H9 (cell line): ENCODE results near the gene GNB4. TPM values are rescaled to one million over a fixed set of nuclear protein-coding genes. Genes with fewer than 3 reads are reported as not detected.

Source experiments
- DNase-seq: peaks from one replicate; pipeline ENCODE4 v3.0.0-alpha.2; 2017
- H2AFZ ChIP-seq: one replicate; pipeline ENCODE4 v1.6.1; 2013; ENCODE audit warnings: mild to moderate bottlenecking, low read length, control low read depth, moderate library complexity
- H2AK5ac ChIP-seq: 2 replicates; pipeline ENCODE4 v1.6.1; 2013; ENCODE audit warnings: low read length, control low read depth, mixed read lengths; ENCODE audit not compliant: insufficient read length
- H2BK120ac ChIP-seq: one replicate; pipeline ENCODE4 v1.6.1; 2013; ENCODE audit warnings: low read depth, mild to moderate bottlenecking, low read length, control low read depth, inconsistent platforms; ENCODE audit not compliant: poor library complexity, severe bottlenecking
- H2BK12ac ChIP-seq: 2 replicates; pipeline ENCODE4 v1.6.1; 2013; ENCODE audit warnings: low read length, control low read depth, mixed read lengths, low read depth; ENCODE audit not compliant: insufficient read length
- H2BK15ac ChIP-seq: 2 replicates; pipeline ENCODE4 v1.6.1; 2013; ENCODE audit warnings: low read depth, low read length, control low read depth
- H2BK20ac ChIP-seq: one replicate; pipeline ENCODE4 v1.6.1; 2013; ENCODE audit warnings: low read depth, mild to moderate bottlenecking, low read length, control low read depth, inconsistent platforms; ENCODE audit not compliant: poor library complexity, severe bottlenecking
- H2BK5ac ChIP-seq: 2 replicates; pipeline ENCODE4 v1.6.1; 2013; ENCODE audit warnings: low read length, control low read depth, mixed read lengths; ENCODE audit not compliant: insufficient read length
- H3K14ac ChIP-seq: 2 replicates; pipeline ENCODE4 v1.6.1; 2013; ENCODE audit warnings: low read length, control low read depth; ENCODE audit not compliant: insufficient read depth
- H3K18ac ChIP-seq: 2 replicates; pipeline ENCODE4 v1.6.1; 2013; ENCODE audit warnings: low read depth, mild to moderate bottlenecking, mixed read lengths, low read length, control low read depth; ENCODE audit not compliant: insufficient read length
- H3K23ac ChIP-seq: 2 replicates; pipeline ENCODE4 v1.6.1; 2013; ENCODE audit warnings: low read length, control low read depth, mixed read lengths, low read depth; ENCODE audit not compliant: insufficient read length
- H3K23me2 ChIP-seq: 2 replicates; pipeline ENCODE4 v1.6.1; 2013; ENCODE audit warnings: low read depth, mild to moderate bottlenecking, mixed read lengths, low read length, control low read depth; ENCODE audit not compliant: insufficient read length, poor library complexity, severe bottlenecking
- H3K27ac ChIP-seq: 2 replicates; pipeline ENCODE4 v1.5.1; 2013; ENCODE audit warnings: low read length, control low read depth, mixed read lengths, low read depth; ENCODE audit not compliant: insufficient read length
- H3K27me3 ChIP-seq: 2 replicates; pipeline ENCODE4 v1.6.1; 2013; ENCODE audit warnings: low read length, control low read depth, inconsistent platforms; ENCODE audit not compliant: insufficient read depth
- H3K4ac ChIP-seq: 2 replicates; pipeline ENCODE4 v1.6.1; 2013; ENCODE audit warnings: low read depth, mild to moderate bottlenecking, control low read depth, inconsistent platforms, low read length, moderate library complexity
- H3K4me1 ChIP-seq: 2 replicates; pipeline ENCODE4 v1.6.1; 2013; ENCODE audit warnings: low read length, control low read depth, inconsistent platforms; ENCODE audit not compliant: insufficient read depth
- H3K4me2 ChIP-seq: 2 replicates; pipeline ENCODE4 v1.6.1; 2013; ENCODE audit warnings: low read length, control low read depth, mixed read lengths; ENCODE audit not compliant: insufficient read length, insufficient read depth
- H3K56ac ChIP-seq: 2 replicates; pipeline ENCODE4 v1.6.1; 2013; ENCODE audit warnings: low read depth, mild to moderate bottlenecking, mixed read lengths, low read length, control low read depth; ENCODE audit not compliant: insufficient read length
- H3K79me1 ChIP-seq: 2 replicates; pipeline ENCODE4 v1.6.1; 2013; ENCODE audit warnings: low read depth, mild to moderate bottlenecking, moderate library complexity, low read length, control low read depth, inconsistent platforms; ENCODE audit not compliant: insufficient read depth, poor library complexity, severe bottlenecking
- H3K79me2 ChIP-seq: 2 replicates; pipeline ENCODE4 v1.6.1; 2013; ENCODE audit warnings: low read length, control low read depth, inconsistent platforms; ENCODE audit not compliant: insufficient read depth
- H3K9ac ChIP-seq: 2 replicates; pipeline ENCODE4 v1.6.1; 2013; ENCODE audit warnings: low read length, control low read depth, mixed read lengths; ENCODE audit not compliant: insufficient read length; ENCODE audit errors: extremely low read depth
- H3K9me3 ChIP-seq: one replicate; pipeline ENCODE4 v1.6.1; 2013; ENCODE audit warnings: low read depth, low read length, inconsistent platforms; ENCODE audit not compliant: control insufficient read depth
- H3T11ph ChIP-seq: one replicate; pipeline ENCODE4 v1.6.1; 2013; ENCODE audit warnings: mild to moderate bottlenecking, low read length, control low read depth, inconsistent platforms
- H4K20me1 ChIP-seq: one replicate; pipeline ENCODE4 v1.6.1; 2013; ENCODE audit not compliant: control insufficient read depth, insufficient read length, insufficient read depth
- H4K5ac ChIP-seq: 2 replicates; pipeline ENCODE4 v1.6.1; 2013; ENCODE audit warnings: low read depth, mild to moderate bottlenecking, mixed read lengths, low read length, control low read depth; ENCODE audit not compliant: insufficient read length
- H4K8ac ChIP-seq: replicated peaks from 2 replicates; pipeline ENCODE4 v1.6.1; 2013; ENCODE audit warnings: low read length, control low read depth, mixed read lengths, low read depth; ENCODE audit not compliant: insufficient read length
- H4K91ac ChIP-seq: 2 replicates; pipeline ENCODE4 v1.6.1; 2013; ENCODE audit warnings: low read depth, mild to moderate bottlenecking, moderate library complexity, mixed read lengths, low read length, control low read depth; ENCODE audit not compliant: insufficient read length
- H3K27ac Mint-ChIP-seq, 3 experiments: 2 replicates in 2 of 3; 3 replicates in 1 of 3; pipeline ENCODE4 v1.8.0; 2020 to 2021; ENCODE audit warnings: mixed read lengths in 3 of 3, mild to moderate bottlenecking in 1 of 3, moderate library complexity in 1 of 3
- H3K27me3 Mint-ChIP-seq: 2 replicates; pipeline ENCODE4 v1.8.0; 2021; ENCODE audit warnings: low read depth, mild to moderate bottlenecking, moderate library complexity, mixed read lengths
- H3K36me3 Mint-ChIP-seq, 3 experiments: 2 replicates in 2 of 3; 3 replicates in 1 of 3; pipeline ENCODE4 v1.8.0; 2020 to 2021; ENCODE audit warnings: low read depth in 3 of 3, mixed read lengths in 3 of 3; ENCODE audit not compliant: insufficient read depth in 1 of 3
- H3K4me1 Mint-ChIP-seq, 2 experiments: 2 replicates each; pipeline ENCODE4 v1.8.0; 2020; ENCODE audit warnings: mixed read lengths in 2 of 2
- H3K4me3 Mint-ChIP-seq, 2 experiments: 2 replicates in 1 of 2; 3 replicates in 1 of 2; pipeline ENCODE4 v1.8.0; 2020 to 2021; ENCODE audit warnings: mild to moderate bottlenecking in 2 of 2, mixed read lengths in 2 of 2, moderate library complexity in 1 of 2
- H3K9me3 Mint-ChIP-seq, 2 experiments: 2 replicates in 1 of 2; 3 replicates in 1 of 2; pipeline ENCODE4 v1.8.0; 2020; ENCODE audit warnings: mild to moderate bottlenecking in 2 of 2, mixed read lengths in 2 of 2, moderate library complexity in 1 of 2
- WGBS: extraction: QIAGEN DNeasy Blood & Tissue Kit; methylation state at CpG from one replicate; pipeline ENCODE4 v1.1.7; 2013; ENCODE audit warnings: missing lambda C conversion rate, low lambda C conversion rate, mixed read lengths; ENCODE audit not compliant: insufficient read length; ENCODE audit errors: extremely low coverage; 5-methylcytosine and 5-hydroxymethylcytosine counted together
- total RNA-seq: library from RNA; stranded (reverse); gene quantifications from 2 replicates; pipeline ENCODE4 v1.2.1, GENCODE V29; 2021
- TF ChIP-seq, protein P1 (sequence below): fragments of 200-600 bp; sonication (generic); conservative IDR thresholded peaks from 3 replicates; pipeline ENCODE4 v1.8.0; 2021; ENCODE audit warnings: antibody characterized with exemption, mild to moderate bottlenecking

Gene GNB4
- total RNA-seq, 1 experiment from 2014 or later: 25.0 TPM

- H3K27ac ChIP-seq: no peak overlapping the region
- H4K91ac ChIP-seq: no peak overlapping the region
- TF ChIP-seq, protein P1, sequence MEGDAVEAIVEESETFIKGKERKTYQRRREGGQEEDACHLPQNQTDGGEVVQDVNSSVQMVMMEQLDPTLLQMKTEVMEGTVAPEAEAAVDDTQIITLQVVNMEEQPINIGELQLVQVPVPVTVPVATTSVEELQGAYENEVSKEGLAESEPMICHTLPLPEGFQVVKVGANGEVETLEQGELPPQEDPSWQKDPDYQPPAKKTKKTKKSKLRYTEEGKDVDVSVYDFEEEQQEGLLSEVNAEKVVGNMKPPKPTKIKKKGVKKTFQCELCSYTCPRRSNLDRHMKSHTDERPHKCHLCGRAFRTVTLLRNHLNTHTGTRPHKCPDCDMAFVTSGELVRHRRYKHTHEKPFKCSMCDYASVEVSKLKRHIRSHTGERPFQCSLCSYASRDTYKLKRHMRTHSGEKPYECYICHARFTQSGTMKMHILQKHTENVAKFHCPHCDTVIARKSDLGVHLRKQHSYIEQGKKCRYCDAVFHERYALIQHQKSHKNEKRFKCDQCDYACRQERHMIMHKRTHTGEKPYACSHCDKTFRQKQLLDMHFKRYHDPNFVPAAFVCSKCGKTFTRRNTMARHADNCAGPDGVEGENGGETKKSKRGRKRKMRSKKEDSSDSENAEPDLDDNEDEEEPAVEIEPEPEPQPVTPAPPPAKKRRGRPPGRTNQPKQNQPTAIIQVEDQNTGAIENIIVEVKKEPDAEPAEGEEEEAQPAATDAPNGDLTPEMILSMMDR: no peak
- H3K9ac ChIP-seq: no peak overlapping the region
- DNase-seq: no peak
- H3K23me2 ChIP-seq: no peaks in the 10 kb centered on the region
- H3K18ac ChIP-seq: no peak overlapping the region
- no peak overlapping the region for H3K4me2 ChIP-seq
- H3K56ac ChIP-seq: no peak overlapping the region
- no peak overlapping the region for H2AK5ac ChIP-seq
- no peaks in the 10 kb centered on the region; the same call in 1 of the 2 replicates for H3K79me2 ChIP-seq
- no peaks in the 10 kb centered on the region for H3K27me3 Mint-ChIP-seq
- no peak overlapping the region for H3K14ac ChIP-seq
- no peak overlapping the region for H2BK20ac ChIP-seq
- no peaks in the 10 kb centered on the region; the same call in 1 of the 2 replicates for H3K4me1 ChIP-seq
- H4K8ac ChIP-seq: no peak overlapping the region
- no peak overlapping the region for H2BK12ac ChIP-seq
- H3K36me3 Mint-ChIP-seq: no peaks in the 10 kb centered on the region
- no peaks in the 10 kb centered on the region for H3K27me3 ChIP-seq
- H4K20me1 ChIP-seq: no peaks in the 10 kb centered on the region
- no peak overlapping the region for H2AFZ ChIP-seq
- peaks cover 2% of the 10 kb centered on the region for H3K79me1 ChIP-seq
- H3K4me3 Mint-ChIP-seq: no peak overlapping the region
- 0 out of 7 replicates have a peak overlapping the region, but pooled peaks of 1 of the 3 experiments have one; percentile 3 for H3K27ac Mint-ChIP-seq
- no peak overlapping the region for H2BK15ac ChIP-seq
- H3K9me3 Mint-ChIP-seq: no peaks in the 10 kb centered on the region
- H2BK120ac ChIP-seq: no peak overlapping the region
- H3K9me3 ChIP-seq: no peaks in the 10 kb centered on the region
- no peak overlapping the region for H3K4ac ChIP-seq
- no peak overlapping the region for H3K23ac ChIP-seq
- H3T11ph ChIP-seq: no peak overlapping the region
- WGBS: no CpG with 5 or more reads among the region's 3 CpGs
- peaks cover 2 to 8% of the 10 kb centered on the region in 2 experiments; a peak in 3 of 4 replicates for H3K4me1 Mint-ChIP-seq
- H4K5ac ChIP-seq: no peak overlapping the region
- no peak overlapping the region for H2BK5ac ChIP-seq
Observed at GRCh38 chr3:179432021-179432420, 19.2 kb downstream of the GNB4 start.
